Activated CD8-positive, alpha-beta memory T cell treated with anti-CD3 and anti-CD28 coated beads for 24 hours (primary cell): ENCODE results near the gene ADGRL1.
A peak's percentile ranks its signal among the peaks of the same experiment; 100 is the strongest.
"Not testable (repeated sequence)": the region's sequence is repeated elsewhere in the genome, so short reads cannot be mapped to it uniquely, and the experiment has no call there.

Experiments
- DNase-seq: peaks from one replicate; pipeline ENCODE4 v3.0.0-alpha.2; 2020

ADGRL1 gene

GRCh38 chr19:14186684-14187083, 19.3 kb downstream of the ADGRL1 start:
- DNase-seq = not testable (repeated sequence)

DNA sequence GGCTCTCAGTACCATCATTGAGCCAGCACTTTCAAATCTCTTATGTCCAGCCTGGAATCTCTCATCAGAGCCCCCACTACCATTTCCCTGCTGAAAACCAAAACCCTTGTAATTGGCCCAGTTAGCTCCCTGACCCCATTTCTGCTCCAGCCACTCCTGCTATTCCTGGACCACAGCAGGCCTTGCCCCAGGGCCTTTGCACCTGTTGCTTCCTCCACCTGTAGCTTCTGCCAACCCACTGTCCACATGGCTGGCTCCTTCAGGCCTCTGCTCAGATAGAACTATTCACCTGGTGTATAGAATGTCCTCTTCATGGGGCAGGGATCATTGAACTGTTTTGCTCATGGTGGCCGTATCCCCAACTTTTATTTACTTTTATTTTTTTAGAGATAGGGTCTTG, 20.3 kb downstream of the ADGRL1 start:
- not testable (repeated sequence) for DNase-seq

DNA sequence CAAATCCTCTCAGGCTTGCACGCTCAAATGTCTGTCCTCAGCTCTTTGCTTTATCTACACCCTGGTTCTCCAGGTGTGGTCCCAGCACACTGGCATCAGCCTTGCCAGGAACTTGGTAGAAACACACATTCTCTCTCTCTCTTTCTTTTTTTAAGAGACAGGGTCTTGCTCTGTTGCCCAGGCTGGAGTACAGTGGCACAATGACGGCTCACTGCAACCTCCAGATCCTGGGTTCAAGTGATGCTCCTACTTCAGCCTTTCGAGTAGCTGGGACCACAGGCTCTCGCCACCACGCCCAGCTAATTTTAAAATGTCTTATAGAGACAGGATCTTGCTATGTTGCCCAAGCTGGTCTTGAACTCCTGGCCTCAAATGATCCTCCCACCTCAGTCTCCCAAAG, 20.8 kb downstream of the ADGRL1 start:
- DNase-seq = no peak

DNA sequence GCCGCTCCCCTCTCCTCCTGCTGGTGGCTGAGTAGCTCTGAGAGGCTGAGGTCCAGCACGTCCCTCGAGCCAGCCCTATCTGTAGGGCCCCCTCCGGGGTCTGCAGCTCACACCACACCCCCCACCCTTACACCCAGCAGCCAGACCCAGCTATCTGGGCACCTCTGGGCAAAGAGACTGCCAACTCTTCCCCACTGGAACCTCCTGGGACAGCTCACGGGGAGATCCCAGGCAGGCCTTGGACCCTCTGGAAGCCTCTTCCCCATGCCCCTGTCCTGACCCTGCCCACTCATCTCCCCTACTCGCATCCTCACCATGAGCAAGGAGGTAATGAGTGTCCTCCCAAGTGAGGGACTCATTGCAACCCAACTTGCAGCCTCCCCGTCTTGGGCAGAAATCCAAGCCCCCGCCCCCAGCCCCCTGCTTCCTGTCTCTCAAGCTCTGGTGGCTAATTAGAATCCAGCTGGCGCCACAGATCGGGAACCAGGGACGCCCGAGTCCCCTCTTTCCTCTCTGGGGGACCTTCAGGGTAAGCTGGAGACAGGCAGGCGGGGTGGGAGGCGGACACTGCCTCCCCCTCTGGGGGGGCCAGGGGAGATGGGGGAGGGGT, 22.1 kb downstream of the ADGRL1 start:
- no peak for DNase-seq

DNA sequence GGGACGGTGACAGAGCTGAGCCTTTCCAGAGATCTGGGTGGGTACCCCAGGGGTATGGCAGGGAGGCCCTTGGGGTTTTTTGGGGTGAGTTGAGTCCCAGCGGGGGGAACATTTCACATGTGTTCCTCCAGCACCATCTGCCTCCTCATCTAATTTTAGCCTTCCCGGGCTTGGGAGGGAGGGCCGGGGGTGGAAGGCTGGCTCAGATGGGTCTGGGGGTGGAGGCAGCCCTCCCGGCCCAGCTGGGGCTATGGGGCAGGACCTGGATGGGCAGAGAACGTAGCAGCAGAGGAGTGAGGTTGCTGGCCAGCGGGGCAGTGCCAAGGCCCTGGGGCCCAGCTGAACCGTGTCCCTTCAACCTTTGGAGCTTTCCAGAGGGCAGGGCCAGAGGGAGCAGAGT, 23.5 kb downstream of the ADGRL1 start:
- no peak for DNase-seq

DNA sequence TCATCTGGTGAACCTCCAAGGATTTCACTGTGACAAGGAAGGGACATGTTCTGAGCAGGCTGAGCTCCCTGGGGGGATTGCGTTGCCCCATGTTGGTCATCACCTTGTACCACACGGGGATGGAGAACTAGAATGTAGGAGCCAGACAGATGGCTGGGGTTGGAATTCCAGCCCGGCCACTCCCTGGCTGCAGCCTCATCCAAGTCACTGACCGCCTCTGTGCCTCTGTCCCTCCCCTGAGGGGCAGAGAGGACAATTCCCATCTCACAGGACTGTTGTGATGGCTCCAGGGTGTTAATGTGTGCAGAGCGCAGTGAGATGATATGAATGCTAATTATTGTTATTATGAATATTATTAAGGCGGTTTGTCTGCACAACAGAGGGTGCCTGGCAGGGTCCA, 24.1 kb downstream of the ADGRL1 start:
- no peak for DNase-seq

- not testable (repeated sequence) for DNase-seq
These were observed 24.8 kb downstream of the ADGRL1 start for GRCh38 chr19:14181199-14181598.

GRCh38 chr19:14177496-14178074, 28.4 kb downstream of the ADGRL1 start:
- no peak for DNase-seq

- DNase-seq = no peak
These were observed 30.6 kb downstream of the ADGRL1 start for GRCh38 chr19:14175351-14175792.

GRCh38 chr19:14174883-14175282, 31.1 kb downstream of the ADGRL1 start:
- no peak for DNase-seq

GRCh38 chr19:14168993-14169392, 37.0 kb downstream of the ADGRL1 start:
- DNase-seq = no peak

DNA sequence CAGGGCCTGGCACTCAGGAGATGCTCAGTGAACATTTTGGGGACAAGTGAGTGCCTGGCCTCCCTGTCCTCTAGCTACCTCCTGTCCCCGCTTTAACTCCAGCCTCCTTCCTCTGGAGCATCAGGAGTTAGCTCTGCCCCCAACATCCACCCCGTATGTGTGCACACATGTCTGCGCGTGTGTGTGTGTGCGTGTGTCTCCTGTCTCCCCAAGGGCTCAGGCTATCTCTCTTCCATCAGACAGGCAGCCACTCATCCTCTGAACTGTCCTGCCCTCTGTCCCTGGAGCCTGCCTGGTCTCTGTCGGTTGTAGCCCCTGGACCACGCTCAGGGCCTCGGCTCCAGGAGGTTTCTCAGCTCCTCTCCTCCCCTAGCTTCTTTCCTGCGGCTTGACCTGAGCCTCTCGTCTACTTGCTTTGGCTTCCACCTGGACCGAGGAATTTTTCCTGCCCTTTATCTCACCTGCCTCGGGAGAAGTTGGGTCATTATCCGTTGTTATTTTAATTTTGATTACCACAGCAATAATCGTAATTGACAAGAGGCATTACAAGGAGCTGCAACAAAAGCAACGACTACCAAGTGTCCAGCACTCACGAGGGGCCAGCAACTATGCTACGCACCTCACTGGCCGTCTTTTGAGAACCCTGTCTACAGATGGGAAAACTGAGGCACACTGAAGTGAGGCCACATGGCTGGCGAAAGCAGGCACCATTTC, 37.6 kb downstream of the ADGRL1 start:
- DNase-seq = no peak

DNA sequence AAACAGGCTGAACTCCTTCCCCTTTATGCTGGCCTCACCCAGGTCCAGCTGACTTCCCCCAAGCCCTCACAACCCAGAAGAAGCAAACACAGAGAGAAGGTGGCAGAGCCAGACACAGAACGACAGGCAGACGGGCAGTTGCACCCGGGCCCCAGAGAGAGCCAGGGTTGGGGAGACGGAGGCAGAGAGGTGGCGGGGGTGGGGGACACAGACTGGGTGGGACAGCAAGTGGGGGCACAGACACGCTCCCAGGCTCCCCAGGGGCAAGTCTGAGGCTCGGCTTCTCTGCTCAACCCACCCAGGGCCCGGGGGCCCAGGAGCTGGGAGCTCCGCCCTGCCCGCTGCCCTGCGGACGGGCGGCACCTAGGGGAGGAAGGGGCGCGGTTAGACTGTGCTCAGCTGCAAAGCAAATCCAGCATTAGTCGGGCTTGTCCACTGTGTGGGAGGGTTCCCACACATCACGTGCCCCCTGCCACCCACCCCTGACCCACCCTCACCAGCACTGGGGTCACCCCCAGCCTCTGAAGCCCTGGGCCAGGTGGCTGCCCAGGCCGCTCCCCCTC, 38.3 kb downstream of the ADGRL1 start:
- DNase-seq = peak; percentile 68

DNA sequence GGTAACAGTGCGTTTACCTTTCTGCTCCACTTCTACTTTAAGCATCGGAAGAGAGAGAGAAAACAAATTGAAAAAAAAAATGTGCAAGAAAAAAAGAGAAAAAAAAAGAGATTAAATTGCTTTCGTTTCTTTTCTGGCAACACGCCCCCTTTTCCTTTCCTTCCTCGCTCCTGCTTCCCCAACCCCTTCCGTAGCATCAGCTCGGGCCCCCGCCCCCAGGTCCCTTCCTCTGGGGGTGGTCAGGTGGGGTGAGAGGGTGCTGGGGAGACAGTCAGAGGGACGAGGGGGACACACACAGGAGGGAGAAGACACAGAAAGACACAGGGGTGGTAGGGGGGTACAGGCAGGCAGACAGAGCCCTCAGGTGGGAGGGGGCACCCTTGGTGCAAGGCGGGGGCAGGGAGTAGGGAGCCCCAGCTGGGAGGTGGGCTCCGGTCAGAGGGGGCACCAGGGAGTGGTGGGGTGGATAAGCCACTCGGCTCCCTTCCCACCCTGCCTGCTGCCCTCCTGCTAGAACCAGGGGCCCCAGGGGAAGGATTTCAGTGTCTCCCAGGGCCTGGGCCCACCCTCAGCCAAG, 38.9 kb downstream of the ADGRL1 start:
- DNase-seq = peak; percentile 62

DNA sequence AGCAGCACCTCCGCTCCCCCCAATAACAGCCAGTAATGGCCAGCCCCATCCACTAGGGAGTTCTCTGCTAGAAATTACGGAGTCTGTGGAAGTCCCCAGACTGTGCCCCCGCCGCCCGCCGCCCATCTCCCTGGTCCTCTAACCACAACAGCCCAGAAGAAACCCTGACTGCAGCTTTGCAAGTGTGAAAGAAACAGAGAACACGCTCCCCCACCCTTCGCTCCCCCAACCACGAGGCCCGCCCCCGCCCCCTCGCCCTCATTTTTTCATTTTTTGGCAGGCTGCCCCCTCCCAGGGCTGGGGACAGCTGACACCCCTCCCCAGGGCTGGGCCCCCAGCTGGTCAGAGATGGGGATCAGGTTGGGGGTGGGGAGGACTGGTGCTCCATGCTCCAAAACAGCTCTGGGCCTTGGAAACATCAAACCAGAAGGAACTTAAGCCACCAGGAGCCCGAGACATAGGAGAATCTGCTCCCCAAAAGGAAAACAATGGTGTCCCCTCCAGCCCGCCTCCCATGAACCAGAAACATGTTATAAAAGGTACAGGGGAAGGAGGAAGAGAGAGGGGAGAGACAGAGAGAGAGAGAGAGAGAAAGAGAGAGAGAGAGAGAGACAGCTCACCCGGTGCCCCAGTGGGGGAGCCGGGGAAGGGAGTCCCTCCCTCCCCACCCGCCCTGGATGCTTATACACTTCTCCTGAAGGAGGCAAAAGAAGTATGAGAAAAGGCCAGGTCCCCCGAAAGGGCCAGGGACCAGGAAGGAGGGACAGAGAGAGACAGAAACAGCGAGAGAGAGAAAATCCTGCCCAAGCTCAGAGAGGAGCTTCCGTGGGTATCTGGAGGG, 39.8 kb downstream of the ADGRL1 start:
- DNase-seq = peak; percentile 61

GRCh38 chr19:14164724-14165493, 41.1 kb downstream of the ADGRL1 start:
- DNase-seq = no peak

DNA sequence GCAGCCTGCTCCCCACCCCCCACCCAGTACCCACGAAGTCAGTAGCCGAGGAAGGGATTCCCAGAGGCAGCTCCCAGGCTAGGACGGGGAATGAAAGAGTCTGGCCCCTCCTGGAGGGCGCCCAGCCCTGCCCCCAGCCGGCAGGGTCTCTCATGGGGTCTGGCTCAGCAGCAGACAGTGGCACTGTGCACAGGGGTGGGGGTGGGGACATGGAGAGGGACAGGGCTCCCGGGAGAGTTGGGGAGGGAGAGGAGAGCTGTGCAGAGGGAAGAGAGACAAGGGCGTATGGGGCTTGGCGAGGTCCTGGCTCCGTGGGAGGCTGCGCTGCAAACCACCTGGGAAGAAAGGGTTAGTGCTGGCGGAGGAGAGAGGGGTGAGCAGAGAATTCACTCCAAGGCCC, 41.9 kb downstream of the ADGRL1 start:
- DNase-seq = no peak

DNA sequence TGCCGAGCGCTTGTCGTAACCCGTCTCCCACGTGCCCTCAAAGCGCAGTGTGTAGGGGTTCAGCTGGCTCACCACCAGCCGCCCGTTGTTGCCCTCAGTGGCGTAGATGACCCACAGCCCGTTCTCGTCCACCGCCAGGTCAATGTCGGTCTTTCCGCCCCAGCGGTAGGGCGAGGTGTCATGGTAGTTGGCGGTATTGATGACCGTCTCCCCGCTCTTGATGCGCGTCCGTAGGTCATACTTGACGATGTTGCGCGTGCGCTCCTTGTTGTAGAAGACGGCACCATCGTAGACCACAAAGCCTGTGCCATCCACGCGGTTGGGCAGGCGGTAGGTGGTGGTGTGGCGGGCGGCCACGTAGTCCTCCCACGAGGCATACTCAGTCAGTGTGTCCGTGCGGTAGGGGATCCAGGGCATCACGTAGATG, 43.1 kb downstream of the ADGRL1 start:
- no peak for DNase-seq

DNA sequence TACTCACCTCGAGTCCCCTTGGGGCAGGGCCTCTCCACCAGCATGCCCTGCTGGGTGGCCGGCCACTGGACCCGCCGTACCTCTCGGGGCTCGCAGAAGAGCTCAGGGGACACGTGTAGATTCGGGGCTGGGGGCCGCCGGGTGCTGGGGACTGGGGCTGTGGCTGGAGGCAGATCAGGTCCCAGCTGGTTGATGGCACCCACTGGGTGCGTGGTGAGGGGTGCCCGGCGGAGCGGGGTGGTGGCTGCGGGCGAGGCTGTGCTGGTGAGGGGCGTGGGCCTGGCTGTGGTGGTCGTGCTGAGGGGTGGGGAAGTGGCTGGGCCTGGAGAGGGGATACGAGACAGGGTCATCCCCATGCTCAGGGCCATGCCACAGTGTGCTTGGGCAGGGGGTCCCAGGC, 44.7 kb downstream of the ADGRL1 start:
- DNase-seq = no peak

- DNase-seq = no peak
These were observed 45.8 kb downstream of the ADGRL1 start for GRCh38 chr19:14160017-14160703.

GRCh38 chr19:14159059-14159458, 46.9 kb downstream of the ADGRL1 start:
- no peak for DNase-seq
